K562 (cell line): ENCODE data around the gene MLN. TPM values are rescaled to one million over a fixed set of nuclear protein-coding genes. Genes with fewer than 3 reads are reported as not detected.

Experiments used
- BMI1 ChIP-seq: fragments of 150-350 bp; IDR thresholded peaks from 2 replicates; pipeline ENCODE4 v1.6.1; 2014; ENCODE audit warnings: low read length
- CAMTA2 ChIP-seq: fragments of 250-450 bp; sonication (Bioruptor Pico); conservative IDR thresholded peaks from 2 replicates; pipeline ENCODE4 v1.5.1; 2022
- CEBPG ChIP-seq, 3 experiments: fragments of 200-800 bp in 1 of 3; sonication (Bioruptor generic) in 1 of 3; sonication (generic) in 1 of 3; formaldehyde crosslinking in 1 of 3; IDR thresholded peaks in 2 of 3; conservative IDR thresholded peaks in 1 of 3; 2 replicates each; pipeline versions ENCODE4 v1.6.1 to v1.8.0; 2016 to 2022; ENCODE audit warnings: missing compliant biosample characterization in 2 of 3, missing genetic modification characterization in 2 of 3, mild to moderate bottlenecking in 1 of 3, missing genetic modification reagents in 1 of 3
- ELF1 ChIP-seq: fragments of 200-800 bp; sonication (Bioruptor generic); IDR thresholded peaks from 2 replicates; pipeline ENCODE4 v1.6.1; 2016; ENCODE audit warnings: missing genetic modification characterization, missing compliant biosample characterization
- ELF2 ChIP-seq: fragments of 250-450 bp; sonication (Bioruptor Pico); IDR thresholded peaks from 2 replicates; pipeline ENCODE4 v1.5.0; 2021; ENCODE audit warnings: mild to moderate bottlenecking
- EWSR1 ChIP-seq: fragments of 450-650 bp; IDR thresholded peaks from 2 replicates; pipeline ENCODE4 v1.6.1; 2018; ENCODE audit warnings: borderline replicate concordance, mild to moderate bottlenecking, low read depth, moderate library complexity; ENCODE audit not compliant: partially characterized antibody
- FOSL1 ChIP-seq: fragments of 200-800 bp; sonication (Bioruptor generic); conservative IDR thresholded peaks from 2 replicates; pipeline ENCODE4 v1.6.1; 2016; ENCODE audit warnings: missing genetic modification characterization, missing compliant biosample characterization
- LEF1 ChIP-seq: fragments of 450-650 bp; IDR thresholded peaks from 2 replicates; pipeline ENCODE4 v1.6.1; 2016; ENCODE audit warnings: mild to moderate bottlenecking
- MCM5 ChIP-seq: fragments of 450-650 bp; IDR thresholded peaks from 2 replicates; pipeline ENCODE4 v1.6.1; 2016; ENCODE audit warnings: low read depth
- PRPF4 ChIP-seq: fragments of 200-400 bp; formaldehyde crosslinking; IDR thresholded peaks from one replicate; pipeline ENCODE4 v1.6.1; 2017; ENCODE audit warnings: low read length, low read depth, mild to moderate bottlenecking; ENCODE audit not compliant: insufficient read depth, poor library complexity, severe bottlenecking
- ZNF12 ChIP-seq: sonication (generic); formaldehyde crosslinking; IDR thresholded peaks from 2 replicates; pipeline ENCODE4 v1.4.0; 2020; ENCODE audit warnings: mild to moderate bottlenecking, missing genetic modification reagents
- ZNF282 ChIP-seq: sonication (generic); formaldehyde crosslinking; IDR thresholded peaks from 2 replicates; pipeline ENCODE4 v1.8.1; 2023; ENCODE audit warnings: missing genetic modification reagents
- ZNF511 ChIP-seq: sonication (generic); formaldehyde crosslinking; IDR thresholded peaks from 2 replicates; pipeline ENCODE4 v1.8.0; 2022; ENCODE audit warnings: mild to moderate bottlenecking, missing genetic modification reagents
- polyA plus RNA-seq, 8 experiments: library from polyadenylated mRNA; depleted of rRNA in 4 of 8; stranded (reverse) in 5 of 8; unstranded in 3 of 8; fragments of >200 nt; fragmentation: Nextera tagmentation in 2 of 8; fragmentation: Illumina TruSeq in 1 of 8; extraction: Ambion mirVana in 2 of 8; extraction: Trizol in 1 of 8; gene quantifications; 2 replicates each; pipeline versions ENCODE4 v1.2.1 to v1.2.3, GENCODE V29; 2011 to 2014; ENCODE audit warnings: inconsistent platforms in 1 of 8, missing spikeins in 1 of 8
- total RNA-seq, 7 experiments: library from RNA; depleted of rRNA in 6 of 7; stranded (reverse); fragments of >200 nt in 6 of 7; fragmentation: Illumina TruSeq in 2 of 7; extraction: Trizol in 2 of 7; gene quantifications; 2 replicates each; pipeline versions ENCODE4 v1.2.1 to v1.2.3, GENCODE V29; 2011 to 2021; ENCODE audit warnings: low replicate concordance in 1 of 7
- TF ChIP-seq, protein P1 (sequence below), 2 experiments: fragments of 450-650 bp; IDR thresholded peaks; 2 replicates each; pipeline ENCODE4 v1.6.1; 2018; ENCODE audit warnings: mild to moderate bottlenecking in 2 of 2, low read depth in 1 of 2; ENCODE audit not compliant: partially characterized antibody in 2 of 2
- TF ChIP-seq, protein P2 (sequence below): IDR thresholded peaks from 3 replicates; pipeline ENCODE4 v1.6.1; 2011; ENCODE audit warnings: borderline replicate concordance, mild to moderate bottlenecking, moderate library complexity; ENCODE audit not compliant: insufficient read length; ENCODE audit errors: extremely low read depth
- TF ChIP-seq, protein P3 (sequence below): fragments of 250-450 bp; sonication (Bioruptor Pico); IDR thresholded peaks from 2 replicates; pipeline ENCODE4 v1.5.0; 2020; ENCODE audit warnings: mild to moderate bottlenecking, borderline replicate concordance

MLN gene
- total and polyA plus RNA-seq, 9 of the 15 experiments (the other 6 are each of a cell fraction or from before 2014, with no cell fraction given) = not detected

DNA sequence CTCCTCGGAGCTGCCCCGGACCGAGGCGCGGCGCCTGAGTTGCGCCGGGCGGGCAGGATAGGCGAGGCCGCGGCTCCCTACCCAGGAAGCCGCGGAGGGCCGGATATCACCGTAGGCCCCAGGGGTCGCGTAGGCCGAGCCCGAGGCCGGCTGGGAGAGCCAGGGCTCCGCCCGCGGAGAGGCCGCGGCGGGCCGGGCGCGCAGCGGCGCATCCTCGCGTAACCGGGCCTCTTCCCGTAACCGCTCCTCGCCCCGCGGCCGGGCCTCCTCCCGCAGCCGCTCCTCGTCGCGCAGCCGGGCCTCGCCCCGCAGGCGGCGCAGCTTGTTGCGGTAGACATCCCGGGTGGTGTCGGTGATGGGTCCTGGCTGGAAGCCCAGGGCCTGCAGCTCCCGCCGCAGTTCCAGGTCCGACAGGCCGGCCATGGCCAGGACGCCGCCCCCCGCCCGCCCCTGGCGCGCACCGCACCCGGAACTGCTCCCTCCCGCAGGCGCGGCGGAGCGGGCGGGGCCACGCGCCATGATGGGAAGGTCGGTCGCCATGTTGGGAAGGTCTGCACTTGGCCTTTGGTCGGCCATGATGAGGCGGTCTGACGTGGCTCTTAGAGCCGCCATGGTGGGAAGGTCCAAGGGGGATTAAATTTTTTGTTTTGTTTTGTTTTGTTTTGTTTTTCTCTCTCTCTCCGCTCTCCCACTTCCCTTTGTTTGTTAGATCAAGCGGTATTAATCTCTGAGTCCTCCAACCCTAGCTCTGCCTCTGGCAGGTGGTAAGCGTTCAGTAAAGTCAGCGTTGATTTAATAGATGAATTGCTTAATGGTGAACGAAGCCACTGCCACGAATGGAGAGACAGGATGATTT lies 14.9 kb downstream of the MLN start, which contains the start of gene LEMD2 (continued):
- 0 out of 2 replicates have a peak, but pooled peaks have one; percentile 47 for TF ChIP-seq CAMTA2 (CRISPR knock-in tag)
- TF ChIP-seq FOSL1 (tag) = peak; percentile 75
- TF ChIP-seq, protein P1, sequence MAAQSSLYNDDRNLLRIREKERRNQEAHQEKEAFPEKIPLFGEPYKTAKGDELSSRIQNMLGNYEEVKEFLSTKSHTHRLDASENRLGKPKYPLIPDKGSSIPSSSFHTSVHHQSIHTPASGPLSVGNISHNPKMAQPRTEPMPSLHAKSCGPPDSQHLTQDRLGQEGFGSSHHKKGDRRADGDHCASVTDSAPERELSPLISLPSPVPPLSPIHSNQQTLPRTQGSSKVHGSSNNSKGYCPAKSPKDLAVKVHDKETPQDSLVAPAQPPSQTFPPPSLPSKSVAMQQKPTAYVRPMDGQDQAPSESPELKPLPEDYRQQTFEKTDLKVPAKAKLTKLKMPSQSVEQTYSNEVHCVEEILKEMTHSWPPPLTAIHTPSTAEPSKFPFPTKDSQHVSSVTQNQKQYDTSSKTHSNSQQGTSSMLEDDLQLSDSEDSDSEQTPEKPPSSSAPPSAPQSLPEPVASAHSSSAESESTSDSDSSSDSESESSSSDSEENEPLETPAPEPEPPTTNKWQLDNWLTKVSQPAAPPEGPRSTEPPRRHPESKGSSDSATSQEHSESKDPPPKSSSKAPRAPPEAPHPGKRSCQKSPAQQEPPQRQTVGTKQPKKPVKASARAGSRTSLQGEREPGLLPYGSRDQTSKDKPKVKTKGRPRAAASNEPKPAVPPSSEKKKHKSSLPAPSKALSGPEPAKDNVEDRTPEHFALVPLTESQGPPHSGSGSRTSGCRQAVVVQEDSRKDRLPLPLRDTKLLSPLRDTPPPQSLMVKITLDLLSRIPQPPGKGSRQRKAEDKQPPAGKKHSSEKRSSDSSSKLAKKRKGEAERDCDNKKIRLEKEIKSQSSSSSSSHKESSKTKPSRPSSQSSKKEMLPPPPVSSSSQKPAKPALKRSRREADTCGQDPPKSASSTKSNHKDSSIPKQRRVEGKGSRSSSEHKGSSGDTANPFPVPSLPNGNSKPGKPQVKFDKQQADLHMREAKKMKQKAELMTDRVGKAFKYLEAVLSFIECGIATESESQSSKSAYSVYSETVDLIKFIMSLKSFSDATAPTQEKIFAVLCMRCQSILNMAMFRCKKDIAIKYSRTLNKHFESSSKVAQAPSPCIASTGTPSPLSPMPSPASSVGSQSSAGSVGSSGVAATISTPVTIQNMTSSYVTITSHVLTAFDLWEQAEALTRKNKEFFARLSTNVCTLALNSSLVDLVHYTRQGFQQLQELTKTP (IDR thresholded peaks at IDR 0.05; ENCODE audit: low read depth in 1 of 2, partially characterized antibody in 2 of 2) = peak in 1 of 2 experiments; percentile 72
- peak; percentile 95 for TF ChIP-seq ELF2
- TF ChIP-seq BMI1 = no peak
- no peak for TF ChIP-seq PRPF4
- TF ChIP-seq ZNF282 (CRISPR knock-in tag) = no peak
- TF ChIP-seq ZNF12 (CRISPR knock-in tag) = peak; percentile 20; the same call in 1 of the 2 replicates
- TF ChIP-seq ZNF511 = 0 out of 2 replicates have a peak, but pooled peaks have one; percentile 64
- TF ChIP-seq, protein P2, sequence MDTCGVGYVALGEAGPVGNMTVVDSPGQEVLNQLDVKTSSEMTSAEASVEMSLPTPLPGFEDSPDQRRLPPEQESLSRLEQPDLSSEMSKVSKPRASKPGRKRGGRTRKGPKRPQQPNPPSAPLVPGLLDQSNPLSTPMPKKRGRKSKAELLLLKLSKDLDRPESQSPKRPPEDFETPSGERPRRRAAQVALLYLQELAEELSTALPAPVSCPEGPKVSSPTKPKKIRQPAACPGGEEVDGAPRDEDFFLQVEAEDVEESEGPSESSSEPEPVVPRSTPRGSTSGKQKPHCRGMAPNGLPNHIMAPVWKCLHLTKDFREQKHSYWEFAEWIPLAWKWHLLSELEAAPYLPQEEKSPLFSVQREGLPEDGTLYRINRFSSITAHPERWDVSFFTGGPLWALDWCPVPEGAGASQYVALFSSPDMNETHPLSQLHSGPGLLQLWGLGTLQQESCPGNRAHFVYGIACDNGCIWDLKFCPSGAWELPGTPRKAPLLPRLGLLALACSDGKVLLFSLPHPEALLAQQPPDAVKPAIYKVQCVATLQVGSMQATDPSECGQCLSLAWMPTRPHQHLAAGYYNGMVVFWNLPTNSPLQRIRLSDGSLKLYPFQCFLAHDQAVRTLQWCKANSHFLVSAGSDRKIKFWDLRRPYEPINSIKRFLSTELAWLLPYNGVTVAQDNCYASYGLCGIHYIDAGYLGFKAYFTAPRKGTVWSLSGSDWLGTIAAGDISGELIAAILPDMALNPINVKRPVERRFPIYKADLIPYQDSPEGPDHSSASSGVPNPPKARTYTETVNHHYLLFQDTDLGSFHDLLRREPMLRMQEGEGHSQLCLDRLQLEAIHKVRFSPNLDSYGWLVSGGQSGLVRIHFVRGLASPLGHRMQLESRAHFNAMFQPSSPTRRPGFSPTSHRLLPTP = no peak
- no peak for TF ChIP-seq LEF1
- no peak for TF ChIP-seq CEBPG (CRISPR knock-in tag; IDR thresholded peaks at IDR 0.05)
- no peak for TF ChIP-seq CEBPG (tag; conservative IDR thresholded peaks at IDR 0.05 in 1 of 2, IDR thresholded peaks at IDR 0.05 in 1 of 2)
- TF ChIP-seq EWSR1 = no peak
- no peak for TF ChIP-seq MCM5
- peak; percentile 98 for TF ChIP-seq ELF1 (tag)
- TF ChIP-seq, protein P3, sequence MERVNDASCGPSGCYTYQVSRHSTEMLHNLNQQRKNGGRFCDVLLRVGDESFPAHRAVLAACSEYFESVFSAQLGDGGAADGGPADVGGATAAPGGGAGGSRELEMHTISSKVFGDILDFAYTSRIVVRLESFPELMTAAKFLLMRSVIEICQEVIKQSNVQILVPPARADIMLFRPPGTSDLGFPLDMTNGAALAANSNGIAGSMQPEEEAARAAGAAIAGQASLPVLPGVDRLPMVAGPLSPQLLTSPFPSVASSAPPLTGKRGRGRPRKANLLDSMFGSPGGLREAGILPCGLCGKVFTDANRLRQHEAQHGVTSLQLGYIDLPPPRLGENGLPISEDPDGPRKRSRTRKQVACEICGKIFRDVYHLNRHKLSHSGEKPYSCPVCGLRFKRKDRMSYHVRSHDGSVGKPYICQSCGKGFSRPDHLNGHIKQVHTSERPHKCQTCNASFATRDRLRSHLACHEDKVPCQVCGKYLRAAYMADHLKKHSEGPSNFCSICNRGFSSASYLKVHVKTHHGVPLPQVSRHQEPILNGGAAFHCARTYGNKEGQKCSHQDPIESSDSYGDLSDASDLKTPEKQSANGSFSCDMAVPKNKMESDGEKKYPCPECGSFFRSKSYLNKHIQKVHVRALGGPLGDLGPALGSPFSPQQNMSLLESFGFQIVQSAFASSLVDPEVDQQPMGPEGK (CRISPR knock-in tag) = no peak
